Urothelium cell line (cell line): Measurements from ENCODE around the gene EXOC7.
"Not testable (repeated sequence)": the region's sequence is repeated elsewhere in the genome, so short reads cannot be mapped to it uniquely, and the experiment has no call there.

ENCODE experiments used
- DNase-seq: peaks from one replicate; pipeline ENCODE4 v3.0.0; 2011; ENCODE audit warnings: low spot score, mixed read lengths
- FAIRE-seq: peaks from 2 replicates; lab custom pipeline; 2011; peaks lifted over from hg19 to GRCh38; lab: Jason Lieb, UNC

EXOC7 gene

GRCh38 chr17:76088868-76089576 lies 14.6 kb downstream of the EXOC7 start:
- DNase-seq (no peak), FAIRE-seq (peak; percentile 46)

DNA sequence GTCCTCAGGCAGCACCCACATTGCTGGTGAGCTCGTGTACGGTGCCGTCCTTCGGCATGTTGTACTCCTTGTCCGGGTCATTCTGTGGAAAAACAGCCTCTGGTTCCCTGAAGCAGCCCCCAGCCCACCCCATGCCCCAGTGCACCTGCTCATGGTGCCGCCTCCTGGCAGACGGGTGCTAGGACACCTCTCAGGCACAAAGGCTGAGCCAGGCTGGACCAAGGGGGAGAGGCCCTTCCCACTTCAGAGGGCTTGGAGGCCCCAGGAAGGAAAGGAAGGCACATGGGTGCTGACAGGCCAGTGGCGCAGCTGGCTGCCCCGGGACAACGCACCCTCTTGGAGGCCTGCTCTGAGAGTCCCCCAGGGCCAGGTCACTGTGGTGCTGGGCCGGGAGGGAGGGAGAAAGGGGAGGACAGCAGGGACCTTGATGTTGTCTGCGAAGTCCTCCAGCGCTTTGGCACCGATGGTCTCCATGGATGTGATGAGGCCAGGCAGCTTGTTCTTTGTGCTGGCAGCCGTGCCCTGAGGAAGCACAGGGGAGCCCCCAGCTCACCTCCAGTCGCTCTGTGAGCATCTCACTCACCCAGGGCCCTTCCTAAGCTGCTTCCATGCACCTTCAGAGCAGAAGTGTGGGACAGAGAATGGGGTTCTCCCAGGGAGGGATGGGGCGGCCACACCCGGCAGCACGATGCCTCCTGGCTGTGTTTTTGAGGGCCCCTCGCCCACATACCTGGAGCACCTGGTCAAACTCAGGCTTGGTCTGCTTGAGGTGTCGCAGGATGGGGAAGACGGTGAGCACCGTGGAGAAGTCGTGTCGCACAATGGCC lies 15.3 kb downstream of the EXOC7 start:
- DNase-seq (no peak), FAIRE-seq (peak; percentile 67)

- no peak for DNase-seq
- FAIRE-seq, result no peak
Observed at GRCh38 chr17:76087531-76087930, 16.1 kb downstream of the EXOC7 start.

GRCh38 chr17:76086384-76086783 lies 17.2 kb downstream of the EXOC7 start:
- DNase-seq (no peak), FAIRE-seq (peak; percentile 50)

GRCh38 chr17:76085731-76086366 lies 17.7 kb downstream of the EXOC7 start:
- FAIRE-seq (no peak), DNase-seq (no peak)

DNA sequence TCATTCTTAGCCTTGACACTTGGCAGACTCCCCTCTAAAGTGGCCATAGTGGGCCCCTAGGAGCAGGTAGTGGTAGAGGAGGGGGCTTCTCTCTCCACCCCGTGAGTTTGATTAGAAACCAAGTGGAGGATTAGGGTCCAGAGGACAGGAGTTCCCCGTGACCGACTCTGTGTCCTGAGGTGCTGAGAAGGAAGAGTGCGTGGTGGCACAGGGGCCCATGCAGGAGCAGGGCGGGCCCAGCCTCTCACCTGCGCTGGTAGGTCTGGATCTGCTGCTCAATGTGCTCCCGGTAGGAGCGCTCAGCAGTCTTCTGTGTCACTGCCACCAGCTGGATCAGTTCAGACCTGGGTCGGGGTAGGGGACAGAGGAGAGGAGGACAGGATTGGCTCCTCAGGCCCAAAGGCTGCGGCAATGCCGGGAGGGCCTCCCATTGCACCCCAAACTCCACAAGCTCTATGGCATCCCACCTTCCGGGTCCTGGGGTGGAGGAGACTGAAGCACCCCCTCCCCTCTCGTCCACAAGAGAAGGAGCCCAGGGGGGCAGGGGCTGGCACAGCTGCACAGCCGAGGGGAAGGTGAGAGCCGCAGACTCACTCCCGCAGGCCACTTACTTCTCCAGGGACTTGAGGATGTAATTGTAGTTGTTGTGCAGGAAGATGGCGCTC lies 18.4 kb downstream of the EXOC7 start:
- DNase-seq, result no peak
- FAIRE-seq, result no peak

GRCh38 chr17:76083536-76084182 lies 19.9 kb downstream of the EXOC7 start:
- DNase-seq (no peak), FAIRE-seq (no peak)

DNA sequence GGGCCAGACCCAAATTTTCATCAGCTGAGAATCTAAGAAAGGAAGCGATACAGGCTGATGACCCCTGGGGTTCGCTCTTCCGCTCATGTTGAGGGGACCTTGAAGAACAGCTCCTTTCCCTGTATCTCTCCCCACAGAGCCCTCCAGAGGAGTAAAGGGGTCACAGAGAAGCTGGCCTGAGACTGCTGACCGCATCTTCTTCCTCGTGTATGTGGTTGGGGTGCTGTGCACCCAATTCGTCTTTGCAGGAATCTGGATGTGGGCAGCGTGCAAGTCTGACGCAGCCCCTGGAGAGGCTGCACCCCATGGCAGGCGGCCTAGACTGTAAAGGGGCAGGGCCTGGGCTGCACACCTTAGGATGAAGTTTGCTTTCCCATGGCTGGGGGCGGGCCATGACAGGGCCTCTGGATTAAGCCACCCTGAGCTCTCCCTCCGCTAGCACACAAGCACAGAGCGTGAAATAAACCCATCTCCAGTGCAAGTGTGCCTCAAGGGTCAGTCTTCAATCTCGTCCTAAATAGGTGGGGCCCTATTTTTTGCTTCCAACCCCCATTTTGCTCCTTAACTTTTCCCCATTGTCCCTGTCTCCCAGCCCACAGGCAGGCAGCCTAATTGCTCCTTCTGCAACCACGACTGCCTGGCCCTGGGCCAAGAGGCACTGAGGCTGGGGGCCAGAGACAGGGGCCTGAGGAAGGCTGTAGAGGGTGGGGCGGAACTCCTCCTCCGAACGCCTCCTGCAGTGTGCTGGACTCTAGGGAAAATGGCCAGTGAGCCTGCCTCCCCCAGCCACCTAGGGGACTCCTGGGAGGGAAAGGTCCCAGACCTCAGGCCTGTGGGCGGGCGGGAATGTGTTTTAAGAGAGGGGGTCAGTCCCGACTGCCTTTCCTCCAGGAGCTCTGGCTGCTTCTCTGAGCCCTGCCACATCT lies 21.0 kb downstream of the EXOC7 start:
- FAIRE-seq, result no peak
- DNase-seq, result no peak

DNA sequence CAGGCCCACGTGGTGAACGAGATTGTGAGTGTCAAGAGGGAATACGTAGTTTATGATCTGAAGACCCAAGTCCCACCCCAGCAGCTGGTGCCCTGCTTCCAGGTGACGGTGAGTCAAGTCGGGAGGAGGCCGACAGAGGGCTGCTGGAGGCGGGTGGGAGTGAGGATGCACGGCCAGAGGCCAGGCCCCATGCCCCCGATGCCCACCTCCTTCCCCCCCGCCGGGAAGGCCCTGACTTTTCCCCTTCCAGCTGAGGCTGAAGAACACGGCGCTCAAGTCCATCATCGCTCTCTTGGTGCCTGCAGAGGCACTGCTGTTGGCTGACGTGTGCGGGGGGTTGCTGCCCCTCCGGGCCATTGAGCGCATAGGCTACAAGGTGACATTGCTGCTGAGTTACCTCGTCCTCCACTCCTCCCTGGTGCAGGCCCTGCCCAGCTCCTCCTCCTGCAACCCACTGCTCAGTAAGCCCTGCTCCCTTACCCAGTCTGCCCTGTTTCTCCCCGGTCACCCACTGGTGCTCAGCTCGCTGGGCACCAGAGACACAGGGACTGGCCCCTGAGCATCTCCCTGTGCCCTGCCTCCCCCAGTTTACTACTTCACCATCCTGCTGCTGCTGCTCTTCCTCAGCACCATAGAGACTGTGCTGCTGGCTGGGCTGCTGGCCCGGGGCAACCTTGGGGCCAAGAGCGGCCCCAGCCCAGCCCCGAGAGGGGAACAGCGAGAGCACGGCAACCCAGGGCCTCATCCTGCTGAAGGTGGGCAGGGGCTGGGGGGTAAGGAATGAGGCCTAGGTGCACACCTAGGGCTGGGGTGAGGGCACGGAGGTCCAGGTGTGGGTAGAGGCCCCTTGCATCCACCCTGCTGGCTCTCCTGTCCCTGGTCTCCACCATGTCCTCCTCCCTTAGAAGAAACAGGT lies 22.0 kb downstream of the EXOC7 start:
- FAIRE-seq, result peak; percentile 83
- DNase-seq, result no peak

DNA sequence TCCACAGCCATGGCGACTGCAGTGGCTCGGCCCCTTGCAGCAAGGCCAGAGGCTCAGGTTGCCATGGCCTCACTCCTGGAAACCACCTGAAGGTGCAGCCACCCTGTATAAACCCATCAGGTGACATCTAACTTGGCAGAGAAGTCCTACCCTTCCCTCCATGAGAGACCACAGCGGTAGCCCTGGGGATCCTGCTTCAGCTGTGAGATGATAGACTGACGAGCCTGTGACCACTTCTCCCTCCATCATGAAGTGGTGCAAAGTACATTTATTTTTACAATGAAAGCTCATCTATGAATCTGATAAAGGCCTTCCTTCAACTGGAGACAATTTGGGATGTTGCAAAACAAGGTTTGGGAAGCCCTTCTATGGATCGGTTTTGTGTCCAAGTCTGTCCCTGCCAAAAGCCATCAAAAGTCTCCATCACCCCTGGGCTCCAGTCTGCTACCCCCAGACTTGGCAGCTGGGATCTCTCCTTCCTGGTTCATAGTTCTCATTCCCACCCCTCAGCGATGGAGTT lies 22.8 kb downstream of the EXOC7 start:
- FAIRE-seq, result no peak

GRCh38 chr17:76079956-76080767 lies 23.4 kb downstream of the EXOC7 start:
- FAIRE-seq (peak; percentile 23), DNase-seq (no peak)

More for the DNA sequence above, 22.8 kb downstream of the EXOC7 start:
- no peak for DNase-seq

DNA sequence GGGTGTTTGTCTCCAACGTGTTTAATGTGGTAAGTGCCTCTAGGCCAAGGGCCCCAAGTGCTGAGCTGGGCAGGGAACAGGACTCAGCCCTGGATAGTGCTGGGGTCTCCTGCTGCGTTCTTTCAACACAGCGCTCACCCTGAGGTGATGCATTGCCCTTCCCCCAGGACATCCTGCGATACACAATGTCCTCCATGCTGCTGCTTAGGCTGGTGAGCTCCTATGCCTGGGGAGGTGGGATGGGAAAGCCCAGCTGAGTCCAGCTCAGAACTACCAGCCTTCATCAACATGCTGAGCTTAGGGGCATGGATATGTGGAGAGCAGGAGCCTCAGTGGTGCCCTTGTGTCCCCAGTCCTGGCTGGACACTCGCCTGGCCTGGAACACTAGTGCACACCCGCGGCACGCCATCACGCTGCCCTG lies 24.0 kb downstream of the EXOC7 start:
- FAIRE-seq (peak; percentile 74), DNase-seq (peak; percentile 24)

DNA sequence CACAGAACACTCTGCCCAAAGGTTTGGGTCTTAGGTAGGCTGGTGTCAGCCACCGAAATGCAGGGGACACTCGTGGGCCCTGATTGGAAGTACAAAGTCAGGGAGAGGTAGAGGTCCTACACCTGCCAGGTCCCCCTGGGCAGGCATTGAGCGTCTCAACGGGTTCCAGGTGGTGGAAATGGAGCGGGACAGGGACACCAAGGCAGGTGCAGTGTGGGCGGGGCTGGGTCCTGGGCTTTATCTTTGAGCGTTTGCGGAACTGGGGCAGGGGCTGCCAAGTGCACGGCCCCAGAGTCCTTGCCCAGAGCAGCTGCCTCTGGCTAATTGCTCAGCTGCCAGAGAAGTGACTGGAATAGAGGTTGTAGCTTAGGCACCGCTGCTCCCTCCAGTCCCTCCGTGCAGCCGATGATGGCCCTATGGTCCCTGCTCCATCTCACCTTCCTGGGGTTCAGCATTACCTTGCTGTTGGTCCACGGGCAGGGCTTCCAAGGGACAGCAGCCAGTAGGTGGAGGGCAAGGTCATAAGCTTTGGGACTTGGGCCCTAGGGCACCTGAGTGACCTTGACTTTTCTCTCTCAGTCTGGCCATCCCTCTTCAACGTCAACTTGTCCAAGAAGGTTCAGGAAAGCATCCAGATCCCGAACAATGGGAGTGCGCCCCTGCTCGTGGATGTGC lies 24.6 kb downstream of the EXOC7 start, which contains the start of gene ZACN:
Gene ZACN, plus strand, starts transcription at position 323 of the 675 bp plus-strand sequence. Its CDS starts 83 bp downstream, at position 406.
- DNase-seq (no peak), FAIRE-seq (peak; percentile 13)

DNA sequence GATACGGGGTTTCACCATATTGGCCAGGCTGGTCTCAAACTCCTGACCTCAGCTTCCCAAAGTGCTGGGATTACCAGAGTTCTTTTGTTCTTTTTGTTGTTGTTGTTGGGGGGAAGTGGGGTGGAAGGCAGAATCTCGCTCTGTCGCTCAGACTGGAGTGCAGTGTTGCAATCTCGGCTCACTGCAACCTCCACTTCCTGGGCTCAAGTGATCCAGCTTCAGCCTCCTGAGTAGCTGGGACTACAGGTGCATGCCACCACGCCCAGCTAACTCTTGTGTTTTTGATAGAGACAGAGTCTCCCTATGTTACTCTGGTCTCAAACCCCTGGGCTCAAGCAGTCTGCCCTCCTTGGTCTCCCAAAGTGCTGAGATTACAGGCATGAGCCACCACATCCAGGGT lies 25.2 kb downstream of the EXOC7 start:
- FAIRE-seq, DNase-seq: not testable (repeated sequence)

- peak; percentile 68 for FAIRE-seq
Observed at GRCh38 chr17:76077584-76078110, 25.9 kb downstream of the EXOC7 start.

More at GRCh38 chr17:76077584-76078110, 25.9 kb downstream of the EXOC7 start:
- peak; percentile 31 for DNase-seq
